ENCODE measurements around the gene CPT1B. TPM values are rescaled to one million over a fixed set of nuclear protein-coding genes. Genes with fewer than 3 reads are reported as not detected.

Gene CPT1B
- total and polyA plus RNA-seq, 2 donors (not counting 1 experiment from before 2014, with no cell fraction given) = 0.82 to 4.8 TPM

- peak in 1 of 2 donors; percentile 14 for DNase-seq (ENCODE audit: low read depth in 2 of 2)
- H3K4me1 ChIP-seq (ENCODE audit: control insufficient read depth, extremely low read depth, insufficient read depth, low read length) = peaks cover 16% of the 10 kb centered on the region
- H3K27me3 ChIP-seq (ENCODE audit: control insufficient read depth, insufficient read depth, low read length) = peaks cover 11% of the 10 kb centered on the region
- no peak overlapping the region for H3K4me2 ChIP-seq (ENCODE audit: extremely low read depth, insufficient read depth, low read length)
- no peak overlapping the region for H3K27ac ChIP-seq (ENCODE audit: insufficient read depth, low read length)
- H2AFZ ChIP-seq (ENCODE audit: low read length) = no peak overlapping the region
- no peaks in the 10 kb centered on the region for H4K20me1 ChIP-seq (ENCODE audit: control insufficient read depth, extremely low read depth, insufficient read depth, low read length)
- H3K9ac ChIP-seq (ENCODE audit: insufficient read depth, low read length) = peak overlapping the region; percentile 23
- no peaks in the 10 kb centered on the region for H3K9me3 ChIP-seq (ENCODE audit: control insufficient read depth, insufficient read depth, low read depth, low read length)
- peaks cover 4% of the 10 kb centered on the region for H3K79me2 ChIP-seq (ENCODE audit: control insufficient read depth, insufficient read depth, low read length)
- H3K4me3 ChIP-seq (replicated peaks in 1 of 4; ENCODE audit: control extremely low read depth in 1 of 4, insufficient read depth in 1 of 4, low read depth in 3 of 4, low read length in 4 of 4) = peak overlapping the region in 3 of 4 experiments; percentile 14 to 60 (median 38)
- TF ChIP-seq EZH2 (IDR thresholded peaks at IDR 0.05; ENCODE audit: low read length, missing control alignments) (peak; percentile 42), CTCF (conservative IDR thresholded peaks at IDR 0.05 in 1 of 2, IDR thresholded peaks at IDR 0.05 in 1 of 2; ENCODE audit: low read depth in 1 of 2, low read length in 2 of 2) (no peak)
- no peaks in the 10 kb centered on the region for H3K36me3 ChIP-seq (ENCODE audit: control insufficient read depth, insufficient read depth, low read length)
Measured at GRCh38 chr22:50529416-50529896, 48.8 kb downstream of the CPT1B start.

- H3K79me2 ChIP-seq (ENCODE audit: control insufficient read depth, insufficient read depth, low read length) = peaks cover 10% of the 10 kb centered on the region
- no peak overlapping the region for H3K9ac ChIP-seq (ENCODE audit: insufficient read depth, low read length)
- no peaks in the 10 kb centered on the region for H4K20me1 ChIP-seq (ENCODE audit: control insufficient read depth, extremely low read depth, insufficient read depth, low read length)
- no peaks in the 10 kb centered on the region for H3K9me3 ChIP-seq (ENCODE audit: control insufficient read depth, insufficient read depth, low read depth, low read length)
- H2AFZ ChIP-seq (ENCODE audit: low read length) = no peak overlapping the region
- H3K4me3 ChIP-seq (replicated peaks in 1 of 4; ENCODE audit: control extremely low read depth in 1 of 4, insufficient read depth in 1 of 4, low read depth in 3 of 4, low read length in 4 of 4) = peak overlapping the region in 2 of 4 experiments; percentile 38 to 60
- DNase-seq (ENCODE audit: low read depth in 2 of 2) = no peak
- H3K27ac ChIP-seq (ENCODE audit: insufficient read depth, low read length) = no peak overlapping the region
- H3K4me1 ChIP-seq (ENCODE audit: control insufficient read depth, extremely low read depth, insufficient read depth, low read length) = peaks cover 20% of the 10 kb centered on the region
- H3K4me2 ChIP-seq (ENCODE audit: extremely low read depth, insufficient read depth, low read length) = no peak overlapping the region
- no peak for TF ChIP-seq CTCF (conservative IDR thresholded peaks at IDR 0.05 in 1 of 2, IDR thresholded peaks at IDR 0.05 in 1 of 2; ENCODE audit: low read depth in 1 of 2, low read length in 2 of 2)
- TF ChIP-seq EZH2 (IDR thresholded peaks at IDR 0.05; ENCODE audit: low read length, missing control alignments) = no peak
- H3K36me3 ChIP-seq (ENCODE audit: control insufficient read depth, insufficient read depth, low read length) = peaks cover 3% of the 10 kb centered on the region
- H3K27me3 ChIP-seq (ENCODE audit: control insufficient read depth, insufficient read depth, low read length) = peaks cover 11% of the 10 kb centered on the region
Measured at GRCh38 chr22:50528682-50529415, 49.4 kb downstream of the CPT1B start.

GRCh38 chr22:50527921-50528681 lies 50.1 kb downstream of the CPT1B start:
- Histone ChIP-seq H3K36me3 (ENCODE audit: control insufficient read depth, insufficient read depth, low read length) (peaks cover 6% of the 10 kb centered on the region), H3K4me3 (replicated peaks in 1 of 4; ENCODE audit: control extremely low read depth in 1 of 4, insufficient read depth in 1 of 4, low read depth in 3 of 4, low read length in 4 of 4) (no peak overlapping the region), H3K4me2 (ENCODE audit: extremely low read depth, insufficient read depth, low read length) (no peak overlapping the region), H3K4me1 (ENCODE audit: control insufficient read depth, extremely low read depth, insufficient read depth, low read length) (peaks cover 21% of the 10 kb centered on the region), H3K79me2 (ENCODE audit: control insufficient read depth, insufficient read depth, low read length) (peaks cover 15% of the 10 kb centered on the region), H3K9me3 (ENCODE audit: control insufficient read depth, insufficient read depth, low read depth, low read length) (no peaks in the 10 kb centered on the region), H3K9ac (ENCODE audit: insufficient read depth, low read length) (no peak overlapping the region), H4K20me1 (ENCODE audit: control insufficient read depth, extremely low read depth, insufficient read depth, low read length) (no peaks in the 10 kb centered on the region), H3K27ac (ENCODE audit: insufficient read depth, low read length) (no peak overlapping the region), H3K27me3 (ENCODE audit: control insufficient read depth, insufficient read depth, low read length) (peaks cover 11% of the 10 kb centered on the region), H2AFZ (ENCODE audit: low read length) (no peak overlapping the region)
- DNase-seq (ENCODE audit: low read depth in 2 of 2) = no peak
- TF ChIP-seq CTCF (conservative IDR thresholded peaks at IDR 0.05 in 1 of 2, IDR thresholded peaks at IDR 0.05 in 1 of 2; ENCODE audit: low read depth in 1 of 2, low read length in 2 of 2) (no peak), EZH2 (IDR thresholded peaks at IDR 0.05; ENCODE audit: low read length, missing control alignments) (no peak)
